HG03521 (cell line): Measurements from ENCODE around the gene RAE1.
A peak's percentile ranks its signal among the peaks of the same experiment; 100 is the strongest.

Source experiments
- ATAC-seq: cut with Tn5 transposase; IDR thresholded peaks from one replicate; pipeline ENCODE4 v1.9.1; 2021; ENCODE audit warnings: mild to moderate bottlenecking, moderate library complexity; ENCODE audit not compliant: unreplicated experiment

The RAE1 gene

DNA sequence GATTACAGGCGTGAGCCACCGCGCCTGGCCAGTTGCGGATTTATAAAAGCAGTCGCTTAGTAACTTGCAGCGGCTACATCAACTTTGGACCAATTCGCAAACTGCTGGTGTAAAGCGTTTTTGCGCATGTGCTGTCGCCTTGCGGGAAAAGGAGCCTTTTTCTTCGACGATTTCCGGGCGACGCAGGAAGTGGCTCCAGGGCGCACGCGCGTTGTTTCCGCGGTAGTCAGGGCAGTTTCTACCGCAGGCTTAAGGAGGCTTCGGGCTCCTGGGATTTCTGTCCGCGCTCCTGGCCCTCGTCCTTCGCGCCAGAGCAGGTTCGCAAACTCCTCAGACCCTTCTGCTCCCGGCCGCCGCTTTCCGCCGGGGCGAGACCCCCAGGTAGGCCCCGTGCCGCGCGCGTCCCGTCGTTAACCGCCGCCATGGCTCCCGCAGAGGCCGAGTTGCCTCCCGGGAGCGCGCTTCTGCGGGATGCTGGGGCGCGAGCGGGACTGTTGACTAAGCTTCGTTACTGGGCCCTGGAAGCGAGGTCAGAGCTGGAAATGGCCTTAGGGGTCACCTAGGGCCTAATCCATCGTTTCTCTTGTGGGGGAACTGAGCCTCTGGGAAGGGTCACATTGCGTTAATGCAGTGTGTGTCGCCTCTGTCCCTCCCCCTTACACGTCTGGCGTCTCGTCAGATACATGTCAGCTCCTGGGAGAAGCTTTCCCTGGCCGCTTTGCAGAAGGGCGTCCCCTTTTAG is at the start of gene RAE1:
Gene RAE1, plus strand, starts transcription at position 214 of the 742 bp plus-strand sequence. CDS start 2,784 bp downstream, outside the sequence.
- ATAC-seq, result peak; percentile 70

- ATAC-seq, result no peak
Measured at GRCh38 chr20:57306747-57307146, 44.3 kb upstream of the RAE1 start.

GRCh38 chr20:57308451-57309271 is 42.4 kb upstream of the RAE1 start:
- no peak for ATAC-seq

- no peak for ATAC-seq
Measured at GRCh38 chr20:57309544-57310115, 41.4 kb upstream of the RAE1 start.

- no peak for ATAC-seq
Measured at GRCh38 chr20:57310821-57311514, 40.1 kb upstream of the RAE1 start.

DNA sequence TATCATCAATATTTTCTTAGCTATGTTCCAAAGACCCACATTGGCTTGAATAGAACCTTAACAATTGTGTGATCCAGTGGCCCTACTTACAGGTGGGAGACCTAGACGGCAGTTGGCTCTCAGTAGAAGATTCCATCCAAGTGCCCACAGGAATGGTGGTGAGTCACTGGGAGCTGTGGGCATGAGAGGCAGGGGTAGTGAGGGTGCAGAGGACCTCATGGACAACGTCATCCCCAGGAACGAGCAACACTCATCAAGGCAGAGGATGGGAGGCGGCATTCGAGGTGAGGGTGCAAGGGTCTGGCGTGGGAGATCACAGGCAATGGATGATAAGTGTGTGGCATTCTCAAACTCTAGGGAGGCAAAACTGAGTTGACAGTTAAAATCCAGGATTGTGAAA is 38.9 kb upstream of the RAE1 start:
- ATAC-seq, result no peak

DNA sequence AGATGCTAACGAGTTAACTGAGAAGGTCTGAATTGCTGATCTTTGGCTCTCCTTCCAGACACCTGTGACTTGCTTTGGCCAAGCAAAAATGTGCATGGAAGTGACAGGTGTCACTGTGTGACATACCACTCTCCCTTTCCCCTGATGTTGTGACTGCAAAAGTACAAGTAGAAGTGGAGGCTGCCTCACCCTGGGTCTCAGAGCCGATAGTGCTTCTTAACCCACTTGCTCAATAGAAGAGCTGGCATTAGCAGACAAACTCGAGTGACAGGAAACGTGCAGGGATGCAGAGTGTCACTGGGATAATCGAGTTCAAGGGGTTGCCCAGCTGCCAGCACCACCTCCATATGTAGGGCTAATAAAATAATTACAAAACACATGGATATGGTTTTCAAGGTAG is 37.8 kb upstream of the RAE1 start:
- no peak for ATAC-seq

- no peak for ATAC-seq
Measured at GRCh38 chr20:57313951-57314350, 37.1 kb upstream of the RAE1 start.

DNA sequence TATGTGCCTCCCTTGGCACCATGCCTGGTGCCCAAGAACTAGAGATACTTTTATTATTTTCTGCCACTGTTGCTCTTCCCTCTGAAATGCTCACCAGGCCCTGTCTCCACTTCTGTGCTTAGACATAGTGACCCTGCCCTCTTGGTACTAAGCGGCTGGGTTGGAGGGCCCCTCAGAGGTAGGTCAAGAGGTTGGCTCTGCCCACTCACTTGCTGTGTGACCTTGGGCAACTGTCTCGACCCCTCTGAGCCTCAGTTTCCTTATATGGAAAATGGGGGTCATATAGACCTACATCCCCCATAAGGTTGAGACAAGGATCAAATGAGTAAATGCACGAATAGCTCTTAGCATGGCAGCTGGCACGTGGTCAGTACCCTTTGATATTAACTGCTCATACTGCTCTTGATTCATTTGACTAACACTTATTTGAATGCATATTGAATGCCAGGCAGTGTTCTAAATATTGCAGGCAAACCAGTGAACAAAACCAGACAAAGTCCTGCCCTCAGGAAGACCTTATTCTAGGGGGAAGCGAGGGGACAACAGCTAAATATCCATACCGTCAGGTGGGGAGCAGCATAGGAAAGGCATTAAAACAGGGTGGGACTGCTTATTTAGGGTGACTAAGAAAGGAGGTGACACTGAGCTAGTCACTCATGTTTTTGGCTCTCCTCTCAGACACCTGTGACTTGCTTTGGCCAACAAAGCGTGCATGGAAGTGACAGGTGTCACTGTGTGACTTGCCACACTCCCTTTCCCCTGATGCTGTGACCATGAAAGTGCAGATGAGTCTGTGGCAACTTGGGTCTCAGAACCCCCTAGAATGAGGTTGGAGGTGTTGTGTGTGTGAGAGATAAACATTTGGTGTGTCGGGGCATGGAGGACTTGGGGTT is 35.7 kb upstream of the RAE1 start:
- no peak for ATAC-seq

DNA sequence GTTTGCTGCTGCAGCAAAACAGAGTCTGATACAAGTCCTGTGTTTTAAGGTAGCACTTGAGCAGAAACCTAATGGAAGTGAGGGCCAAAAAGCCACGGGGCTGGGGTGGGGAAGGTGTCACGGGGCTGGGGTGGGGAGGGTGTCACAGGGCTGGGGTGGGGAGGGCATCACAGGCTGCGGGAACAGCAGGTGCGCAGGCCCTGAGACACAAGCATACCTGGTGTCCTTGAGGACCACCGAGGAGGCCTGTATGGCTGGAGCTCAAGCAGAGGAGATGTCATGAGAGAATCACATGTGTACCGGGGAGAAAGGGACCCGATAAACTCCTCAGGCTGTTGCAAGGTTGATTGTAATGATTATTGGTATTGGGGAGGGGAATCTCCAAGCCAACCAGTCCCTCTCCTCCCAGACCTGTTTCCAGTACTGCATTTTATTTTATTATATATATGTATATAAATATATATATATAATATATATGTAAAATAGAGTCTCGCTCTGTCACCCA is 35.0 kb upstream of the RAE1 start:
- no peak for ATAC-seq

DNA sequence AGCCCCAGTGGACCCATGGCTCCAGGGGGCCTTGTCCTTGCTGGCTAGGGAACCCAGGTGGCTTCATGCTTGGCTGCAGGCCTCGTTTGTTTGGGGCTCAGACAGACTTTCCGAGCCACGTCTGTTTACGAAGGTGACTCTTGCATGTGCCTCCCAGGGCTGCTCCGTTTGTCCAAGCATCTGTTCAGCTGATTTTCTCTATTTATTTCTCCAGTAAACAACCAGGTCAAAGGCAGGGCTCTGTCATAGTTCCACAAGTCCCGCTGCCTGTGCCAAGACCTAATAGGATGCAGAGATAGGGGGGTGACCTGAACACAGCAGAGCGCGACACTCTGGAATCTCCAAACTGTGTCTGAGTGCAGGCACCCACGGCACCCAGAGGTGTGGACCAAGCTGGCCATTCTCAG is 34.3 kb upstream of the RAE1 start:
- ATAC-seq, result no peak

DNA sequence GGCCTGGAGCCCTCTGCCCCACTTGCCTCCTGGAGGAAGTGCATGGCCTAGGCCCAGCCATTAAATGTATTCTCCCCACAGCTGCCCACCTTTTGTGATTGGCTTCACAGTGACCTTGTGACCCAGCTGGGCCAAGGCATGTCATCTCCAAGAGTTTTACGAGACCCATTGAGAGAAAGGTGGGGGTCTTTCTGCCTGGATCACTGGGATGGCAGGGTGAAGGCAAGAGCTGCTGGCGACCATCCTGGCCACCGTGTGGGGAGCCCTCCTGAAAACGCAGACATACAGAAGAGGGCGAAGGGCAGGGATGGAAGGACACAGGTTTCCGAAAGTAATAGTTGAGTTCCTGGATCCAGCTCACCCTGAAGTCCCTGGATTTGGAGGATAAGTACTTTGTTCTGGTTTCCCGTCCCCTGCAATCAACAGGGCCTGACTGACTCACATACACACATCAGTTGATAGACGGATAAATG is 33.7 kb upstream of the RAE1 start:
- no peak for ATAC-seq

GRCh38 chr20:57317789-57318371 is 33.2 kb upstream of the RAE1 start:
- ATAC-seq, result no peak

GRCh38 chr20:57319584-57319983 is 31.5 kb upstream of the RAE1 start:
- ATAC-seq, result no peak

- no peak for ATAC-seq
Measured at GRCh38 chr20:57320358-57320757, 30.7 kb upstream of the RAE1 start.

DNA sequence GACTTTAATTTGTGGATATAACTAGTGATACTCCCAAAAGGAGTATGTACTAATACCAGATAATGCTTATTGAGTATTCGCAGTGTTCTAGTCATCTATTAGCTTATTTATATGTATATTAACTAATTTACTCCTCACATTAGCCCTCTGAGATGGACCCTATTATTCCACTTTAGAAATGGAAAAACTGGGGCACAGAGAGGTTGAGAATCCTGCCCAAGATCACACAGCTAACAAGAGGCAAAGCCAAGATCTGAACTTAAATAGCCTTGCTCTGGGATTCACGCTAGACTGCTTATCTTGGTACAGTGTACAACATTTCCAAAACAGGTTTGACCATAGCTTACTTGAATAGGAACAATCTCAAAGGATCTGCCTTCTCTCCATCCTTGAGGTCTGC is 29.9 kb upstream of the RAE1 start:
- no peak for ATAC-seq

DNA sequence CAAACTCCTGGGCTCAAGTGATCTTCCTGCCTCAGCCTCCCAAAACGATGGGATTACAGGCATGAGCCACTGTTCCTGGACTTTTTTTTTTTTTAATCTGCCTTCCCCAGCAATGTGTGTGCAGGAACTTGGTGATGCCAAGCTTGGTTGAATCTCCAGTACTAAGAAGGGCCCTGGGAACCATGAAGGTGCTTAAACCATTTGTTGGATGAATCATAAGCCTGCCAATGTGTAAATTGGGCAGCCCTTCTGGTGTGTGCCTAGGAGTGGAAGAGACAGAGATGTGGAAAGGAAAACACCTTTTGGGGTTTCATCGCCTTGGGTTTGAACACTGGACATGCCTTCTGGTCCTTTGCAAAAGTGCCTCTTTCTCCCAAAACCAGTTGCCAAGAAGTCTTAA is 28.6 kb upstream of the RAE1 start:
- ATAC-seq, result no peak

DNA sequence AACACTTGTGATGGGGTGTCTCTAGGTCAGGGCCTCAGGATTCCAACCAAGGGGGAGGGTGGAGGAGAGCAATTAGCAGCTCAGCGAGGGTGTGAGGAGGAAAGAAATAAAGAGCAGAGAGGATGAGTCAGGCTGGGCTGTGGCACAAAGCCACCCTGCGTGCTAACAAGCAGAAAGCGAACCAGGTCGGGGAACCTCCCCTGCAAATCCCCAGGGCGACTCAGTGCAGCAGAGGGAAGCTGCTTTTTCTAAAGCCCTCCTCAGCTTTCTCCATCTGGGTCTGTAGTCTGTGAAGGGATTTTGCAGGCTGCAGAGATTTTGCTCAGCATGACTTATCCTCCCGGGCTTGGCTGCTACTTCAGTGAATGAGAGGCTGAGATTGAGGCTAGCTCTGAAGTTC is 28.0 kb upstream of the RAE1 start:
- ATAC-seq, result no peak

GRCh38 chr20:57325632-57326356 is 25.3 kb upstream of the RAE1 start:
- ATAC-seq, result no peak
